ENCODE measurements around the gene KCNH3. TPM values are rescaled to one million over a fixed set of nuclear protein-coding genes. Genes with fewer than 3 reads are reported as not detected.

Gene KCNH3
- total and polyA plus RNA-seq, 10 of the 15 experiments (the other 5 are each of a cell fraction or from before 2014, with no cell fraction given), result 0.03 to 0.45 (median 0.08) TPM; not detected in 5

DNA sequence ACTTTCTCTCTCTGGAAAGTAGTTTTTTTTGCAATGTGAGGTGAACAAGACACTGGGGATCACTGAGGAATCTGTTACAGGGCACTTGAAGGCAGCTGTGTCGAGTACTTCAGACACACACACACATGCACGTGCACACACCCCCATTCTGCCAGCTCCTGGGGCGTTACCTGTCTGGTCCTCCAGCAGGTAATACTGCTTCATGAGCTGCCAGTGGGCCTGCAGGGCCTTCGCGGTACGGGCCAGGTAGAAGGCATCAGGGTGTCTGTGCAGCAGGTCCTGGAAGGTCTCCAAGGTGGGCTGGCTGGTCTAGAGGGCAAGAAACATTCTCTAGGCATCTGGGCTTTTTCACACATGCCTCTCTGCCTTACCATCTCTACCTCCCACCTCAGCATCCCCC, 24.0 kb downstream of the KCNH3 start:
- ChIA-PET RAD21 (ENCODE audit: unreplicated experiment) (no interaction called here), CTCF (interaction anchor here (0.7 kb wide), 1 partner anchor 203 kb away, joined by 3 read pairs; no protein-coding TSS in a partner anchor), POLR2A (interaction anchor here (0.5 to 0.6 kb wide), 2 partner anchors 150 to 273 kb away, joined by 4 read pairs; no protein-coding TSS in a partner anchor), SMC1A (ENCODE audit: uncharacterized antibody, unreplicated experiment) (interaction anchor here (1.4 kb wide), 1 partner anchor 18 kb away, joined by 4 read pairs; no protein-coding TSS in a partner anchor)
- Histone ChIP-seq H3K36me3 (ENCODE audit: control insufficient read depth in 2 of 2, insufficient read depth in 2 of 2, low read length in 1 of 2) (peaks cover 28 to 29% of the 10 kb centered on the region in 2 experiments), H3K4me3 (no peak overlapping the region), H3K4me2 (ENCODE audit: control insufficient read depth, insufficient read depth) (no peak overlapping the region), H3K27ac (ENCODE audit: control insufficient read depth, insufficient read depth) (no peak overlapping the region), H3K79me2 (ENCODE audit: control insufficient read depth, insufficient read depth, low read length) (peaks cover 19% of the 10 kb centered on the region), H3K9me3 (replicated peaks; ENCODE audit: control insufficient read depth, insufficient read depth, low read length) (no peaks in the 10 kb centered on the region), H3K4me1 (ENCODE audit: control insufficient read depth, insufficient read depth, low read length) (peaks cover 8% of the 10 kb centered on the region), H3K9ac (ENCODE audit: control insufficient read depth, insufficient read depth, low read length) (no peak overlapping the region), H2AFZ (ENCODE audit: control insufficient read depth, low read depth, low read length) (no peak overlapping the region), H4K20me1 (ENCODE audit: control insufficient read depth, insufficient read depth) (no peaks in the 10 kb centered on the region), H3K27me3 (replicated peaks in 1 of 2; ENCODE audit: control insufficient read depth in 2 of 2, insufficient read depth in 2 of 2, low read length in 1 of 2) (no peaks in the 10 kb centered on the region)
- in situ Hi-C loops (cut with MboI) (no loop called here), intact Hi-C loops (cut with micrococcal nuclease; ENCODE audit: unreplicated experiment) (no loop called here)
- DNase-seq (ENCODE audit: low read depth, low spot score) (no peak), FAIRE-seq (no peak), ATAC-seq (no peak)
- no peak for TF ChIP-seq POLR2A (IDR thresholded peaks at IDR 0.05; ENCODE audit: low read depth, low read length)
- no peak for TF ChIP-seq USF2 (IDR thresholded peaks at IDR 0.05; ENCODE audit: borderline replicate concordance, low read depth, low read length)
- TF ChIP-seq, protein P1, sequence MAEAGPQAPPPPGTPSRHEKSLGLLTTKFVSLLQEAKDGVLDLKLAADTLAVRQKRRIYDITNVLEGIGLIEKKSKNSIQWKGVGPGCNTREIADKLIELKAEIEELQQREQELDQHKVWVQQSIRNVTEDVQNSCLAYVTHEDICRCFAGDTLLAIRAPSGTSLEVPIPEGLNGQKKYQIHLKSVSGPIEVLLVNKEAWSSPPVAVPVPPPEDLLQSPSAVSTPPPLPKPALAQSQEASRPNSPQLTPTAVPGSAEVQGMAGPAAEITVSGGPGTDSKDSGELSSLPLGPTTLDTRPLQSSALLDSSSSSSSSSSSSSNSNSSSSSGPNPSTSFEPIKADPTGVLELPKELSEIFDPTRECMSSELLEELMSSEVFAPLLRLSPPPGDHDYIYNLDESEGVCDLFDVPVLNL (IDR thresholded peaks at IDR 0.05; ENCODE audit: low read depth, low read length), result no peak
- no peak for TF ChIP-seq NFXL1 (IDR thresholded peaks at IDR 0.05; ENCODE audit: borderline replicate concordance)
- WGBS (ENCODE audit: insufficient coverage, insufficient replicate concordance, low lambda C conversion rate, missing lambda C conversion rate), result 87% methylated on average over 6 of the region's 6 CpGs
- no TSS peak for BruUV-seq (replicated peaks)
